ENCODE data around the gene IPO5. TPM values are rescaled to one million over a fixed set of nuclear protein-coding genes. Genes with fewer than 3 reads are reported as not detected.

Gene IPO5
- total and polyA plus RNA-seq, 3 donors from 2014 or later = 231 to 465 (median 323) TPM

GRCh38 chr13:98071316-98071715, 117.8 kb downstream of the IPO5 start:
- H3K9me3 ChIP-seq = no peaks in the 10 kb centered on the region
- TF ChIP-seq POLR2A (IDR thresholded peaks at IDR 0.05) (no peak), CTCF (IDR thresholded peaks at IDR 0.05) (no peak)
- intact Hi-C loops (cut with DNase I; ENCODE audit: low total_unique reads) = no loop called here
- H3K4me3 ChIP-seq = no peak overlapping the region
- no peaks in the 10 kb centered on the region for H3K36me3 ChIP-seq (ENCODE audit: low read depth, missing control alignments)
- H3K27me3 ChIP-seq = no peaks in the 10 kb centered on the region
- H3K27ac ChIP-seq = no peak overlapping the region
- whole genome bisulfite sequencing, 2 donors = 85 to 87% methylated on average over 1 of the region's 1 CpG
- no peak for DNase-seq
- no peaks in the 10 kb centered on the region for H3K4me1 ChIP-seq

- Histone ChIP-seq H3K4me3 (no peak overlapping the region), H3K36me3 (ENCODE audit: low read depth, missing control alignments) (no peaks in the 10 kb centered on the region), H3K4me1 (no peaks in the 10 kb centered on the region), H3K9me3 (no peaks in the 10 kb centered on the region), H3K27me3 (no peaks in the 10 kb centered on the region), H3K27ac (no peak overlapping the region)
- intact Hi-C loops (cut with DNase I; ENCODE audit: low total_unique reads) = no loop called here
- TF ChIP-seq POLR2A (IDR thresholded peaks at IDR 0.05) (no peak), CTCF (IDR thresholded peaks at IDR 0.05) (no peak)
- DNase-seq = no peak
- 95 to 96% methylated on average over 2 of the region's 2 CpGs for WGBS, 2 donors
Measured at GRCh38 chr13:98072476-98072875, 119.0 kb downstream of the IPO5 start.

Small RNAs within 50 kb of the gene (small RNA-seq; reads per million reads assigned to genes)
- gene FTLP8 = 0 reads per million in 2 donors

Other genes starting within 250 kb of the IPO5 start
- gene FARP1, start 189.4 kb downstream of the IPO5 start, total RNA-seq = 10 to 100 TPM; 54.0 to 69.1 TPM
- 130 TPM for gene FARP1, start 189.4 kb downstream of the IPO5 start, polyA plus RNA-seq (ENCODE audit: insufficient read depth, low read depth, low replicate concordance)
- 10 to 100 TPM; 33.6 to 41.5 TPM for gene RNF113B, start 223.6 kb downstream of the IPO5 start, total RNA-seq
- 117 TPM for gene RNF113B, start 223.6 kb downstream of the IPO5 start, polyA plus RNA-seq (ENCODE audit: insufficient read depth, low read depth, low replicate concordance)

All from testis (tissue), 3 donors.